Adrenal gland (tissue), 5 donors: Measurements from ENCODE around the gene ACBD6.

Experiments used
- CTCF ChIP-seq, 6 experiments: fragments of 450-650 bp in 4 of 6; fragments of 200-600 bp in 2 of 6; sonication (generic) in 1 of 6; IDR thresholded peaks; 1 replicate in 5 of 6; 2 replicates in 1 of 6; pipeline versions ENCODE4 v1.5.1 to v1.8.0; 2016 to 2021; ENCODE audit warnings: antibody characterized with exemption in 6 of 6, mild to moderate bottlenecking in 2 of 6, moderate library complexity in 1 of 6
- POLR2A ChIP-seq, 2 donors: fragments of 450-650 bp; IDR thresholded peaks; one replicate each; pipeline ENCODE4 v1.6.1; 2017; ENCODE audit warnings: antibody characterized with exemption in 2 of 2, mild to moderate bottlenecking in 2 of 2, moderate library complexity in 1 of 2
- donor health status: DM: no; HTN: no; CAD: no.

- no peak for TF ChIP-seq CTCF (IDR thresholded peaks at IDR 0.05)
- TF ChIP-seq POLR2A (IDR thresholded peaks at IDR 0.05) = no peak
Observed at GRCh38 chr1:180522213-180522515, 19.8 kb upstream of the ACBD6 start.
